GM18499 (cell line): Measurements from ENCODE around the gene HAP1.
"Not testable (repeated sequence)": the region's sequence is repeated elsewhere in the genome, so short reads cannot be mapped to it uniquely, and the experiment has no call there.

ENCODE experiments used
- ATAC-seq: cut with Tn5 transposase; IDR thresholded peaks from one replicate; pipeline ENCODE4 v1.9.1; 2021; ENCODE audit warnings: moderate number of reproducible peaks; ENCODE audit not compliant: insufficient read depth, unreplicated experiment

The HAP1 gene

GRCh38 chr17:41734139-41734948 is at the start of gene HAP1:
HAP1 (minus strand) TSS chr17:41734643; CDS start chr17:41734634, 9 bp downstream.
- no peak for ATAC-seq

- no peak for ATAC-seq
These were observed 47.7 kb upstream of the HAP1 start for GRCh38 chr17:41782142-41782541.

- no peak for ATAC-seq
These were observed 47.1 kb upstream of the HAP1 start for GRCh38 chr17:41781404-41782110.

GRCh38 chr17:41779954-41780353 is 45.5 kb upstream of the HAP1 start:
- no peak for ATAC-seq

- no peak for ATAC-seq
These were observed 43.2 kb upstream of the HAP1 start for GRCh38 chr17:41777574-41778188.

GRCh38 chr17:41777157-41777573 is 42.7 kb upstream of the HAP1 start:
- no peak for ATAC-seq

- ATAC-seq: not testable (repeated sequence)
These were observed 41.9 kb upstream of the HAP1 start for GRCh38 chr17:41776262-41776900.

GRCh38 chr17:41775394-41776226 is 41.2 kb upstream of the HAP1 start:
- no peak for ATAC-seq

- no peak for ATAC-seq
These were observed 39.3 kb upstream of the HAP1 start for GRCh38 chr17:41773731-41774193.

GRCh38 chr17:41773190-41773588 is 38.7 kb upstream of the HAP1 start:
- no peak for ATAC-seq

GRCh38 chr17:41772586-41773189 is 38.2 kb upstream of the HAP1 start:
- no peak for ATAC-seq

- no peak for ATAC-seq
These were observed 37.8 kb upstream of the HAP1 start for GRCh38 chr17:41772218-41772585.

GRCh38 chr17:41771389-41772206 is 37.2 kb upstream of the HAP1 start:
- ATAC-seq: no peak

- no peak for ATAC-seq
These were observed 35.5 kb upstream of the HAP1 start for GRCh38 chr17:41769985-41770384.

- ATAC-seq: no peak
These were observed 35.0 kb upstream of the HAP1 start for GRCh38 chr17:41769346-41769862.

- ATAC-seq: no peak
These were observed 34.3 kb upstream of the HAP1 start for GRCh38 chr17:41768682-41769288.

- no peak for ATAC-seq
These were observed 33.0 kb upstream of the HAP1 start for GRCh38 chr17:41767324-41768042.
